OCI-LY1 (cell line): ENCODE results near the gene KRT34.

Experiments used
- EZH2 ChIP-seq: fragments of 200-600 bp; sonication (generic), shearing (Covaris generic); IDR thresholded peaks from 2 replicates; pipeline ENCODE4 v1.8.0; 2017; ENCODE audit warnings: borderline replicate concordance, mixed run types, mild to moderate bottlenecking, antibody characterized with exemption, low read length, moderate library complexity, mixed read lengths
- TF ChIP-seq, protein P1 (sequence below): fragments of 200-600 bp; sonication (generic), shearing (Covaris generic); IDR thresholded peaks from 2 replicates; pipeline ENCODE4 v1.5.1; 2017; ENCODE audit warnings: mild to moderate bottlenecking, antibody characterized with exemption, low read length, moderate library complexity, mixed read lengths

DNA sequence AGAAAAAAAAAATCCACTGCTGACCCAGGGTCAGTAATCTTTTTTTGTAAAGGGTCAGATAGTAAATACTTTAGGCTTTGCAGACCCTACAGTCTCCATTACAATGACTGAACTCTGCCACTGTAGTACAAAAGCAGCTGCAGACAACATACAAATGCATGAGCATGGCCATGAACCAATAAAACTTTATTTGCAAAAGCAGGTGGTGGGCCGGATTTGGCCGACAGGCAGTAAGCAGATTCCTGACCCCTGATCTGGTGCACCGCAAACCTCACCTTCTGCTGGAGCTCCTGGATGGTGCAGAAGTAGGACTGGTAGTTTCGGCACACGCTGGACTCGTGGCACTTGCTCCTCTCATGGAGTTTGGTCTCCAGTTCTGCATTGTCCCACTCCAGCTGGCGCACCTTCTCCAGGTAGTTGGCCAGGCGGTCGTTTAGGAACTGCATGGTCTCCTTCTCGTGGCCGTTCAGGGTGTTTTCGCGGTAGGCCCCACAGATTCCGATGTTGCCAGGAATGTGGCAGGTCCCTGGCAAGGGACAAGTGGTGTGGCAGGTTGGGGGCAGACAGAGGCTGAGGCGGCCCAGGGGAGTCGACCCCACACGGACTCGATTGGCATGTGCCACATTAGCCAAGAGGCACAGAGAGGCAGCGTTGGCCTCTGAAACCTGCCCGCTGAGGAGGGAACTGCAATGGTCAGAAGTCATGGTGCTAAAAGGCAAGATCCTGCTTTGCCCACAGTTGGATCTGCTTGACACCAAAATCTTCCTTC is 29.1 kb upstream of the KRT34 start:
- TF ChIP-seq, protein P1, sequence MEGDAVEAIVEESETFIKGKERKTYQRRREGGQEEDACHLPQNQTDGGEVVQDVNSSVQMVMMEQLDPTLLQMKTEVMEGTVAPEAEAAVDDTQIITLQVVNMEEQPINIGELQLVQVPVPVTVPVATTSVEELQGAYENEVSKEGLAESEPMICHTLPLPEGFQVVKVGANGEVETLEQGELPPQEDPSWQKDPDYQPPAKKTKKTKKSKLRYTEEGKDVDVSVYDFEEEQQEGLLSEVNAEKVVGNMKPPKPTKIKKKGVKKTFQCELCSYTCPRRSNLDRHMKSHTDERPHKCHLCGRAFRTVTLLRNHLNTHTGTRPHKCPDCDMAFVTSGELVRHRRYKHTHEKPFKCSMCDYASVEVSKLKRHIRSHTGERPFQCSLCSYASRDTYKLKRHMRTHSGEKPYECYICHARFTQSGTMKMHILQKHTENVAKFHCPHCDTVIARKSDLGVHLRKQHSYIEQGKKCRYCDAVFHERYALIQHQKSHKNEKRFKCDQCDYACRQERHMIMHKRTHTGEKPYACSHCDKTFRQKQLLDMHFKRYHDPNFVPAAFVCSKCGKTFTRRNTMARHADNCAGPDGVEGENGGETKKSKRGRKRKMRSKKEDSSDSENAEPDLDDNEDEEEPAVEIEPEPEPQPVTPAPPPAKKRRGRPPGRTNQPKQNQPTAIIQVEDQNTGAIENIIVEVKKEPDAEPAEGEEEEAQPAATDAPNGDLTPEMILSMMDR = no peak
- no peak for TF ChIP-seq EZH2
